Transverse colon (tissue), 4 donors: ENCODE data around the gene KIAA0232.

Experiments
- CTCF ChIP-seq, 5 experiments: fragments of 200-600 bp in 3 of 5; fragments of 450-650 bp in 2 of 5; sonication (generic) in 3 of 5; IDR thresholded peaks; 1 replicate in 2 of 5; 2 replicates in 3 of 5; pipeline ENCODE4 v1.5.1; 2016 to 2017; ENCODE audit warnings: antibody characterized with exemption in 5 of 5, inconsistent platforms in 3 of 5, mild to moderate bottlenecking in 2 of 5, moderate library complexity in 1 of 5
- POLR2AphosphoS5 ChIP-seq, 3 donors: sonication (generic); formaldehyde crosslinking; IDR thresholded peaks; one replicate each; pipeline ENCODE4 v1.6.1; 2016; ENCODE audit warnings: antibody characterized with exemption in 3 of 3

- TF ChIP-seq POLR2AphosphoS5 (IDR thresholded peaks at IDR 0.05): peak; percentile 89 to 92 (median 89)
- peak in 1 of 5 experiments; percentile 15 for TF ChIP-seq CTCF (IDR thresholded peaks at IDR 0.05)
Measured at GRCh38 chr4:6783111-6783981, 819 bp downstream of the KIAA0232 start.
